GM18873 (cell line): Measurements from ENCODE around the gene SLC9A9.
A peak's percentile ranks its signal among the peaks of the same experiment; 100 is the strongest.

ENCODE experiments used
- ATAC-seq: cut with Tn5 transposase; IDR thresholded peaks from one replicate; pipeline ENCODE4 v1.9.1; 2021; ENCODE audit warnings: mild to moderate bottlenecking, moderate library complexity, moderate number of reproducible peaks; ENCODE audit not compliant: unreplicated experiment, low FRiP score

Gene SLC9A9

DNA sequence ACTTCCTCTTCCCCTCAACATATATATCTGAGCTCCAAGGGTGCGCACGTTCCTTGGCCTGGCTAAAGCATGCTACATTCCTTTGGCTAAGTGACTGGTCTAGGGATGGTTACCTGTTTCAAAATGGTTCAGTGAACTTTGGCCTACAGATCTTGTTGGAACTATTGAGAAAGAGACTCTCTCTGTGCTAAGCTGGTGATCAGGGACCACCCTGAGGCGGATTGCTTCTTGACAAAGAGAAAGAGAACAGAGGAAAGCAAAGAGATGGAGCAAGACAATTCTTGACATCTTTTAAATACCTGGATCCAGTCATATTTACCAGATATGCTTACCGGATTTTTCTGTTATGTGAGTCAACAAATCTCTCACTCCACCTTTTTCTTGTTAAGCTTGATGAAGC, 605.6 kb downstream of the SLC9A9 start:
- ATAC-seq, result no peak

DNA sequence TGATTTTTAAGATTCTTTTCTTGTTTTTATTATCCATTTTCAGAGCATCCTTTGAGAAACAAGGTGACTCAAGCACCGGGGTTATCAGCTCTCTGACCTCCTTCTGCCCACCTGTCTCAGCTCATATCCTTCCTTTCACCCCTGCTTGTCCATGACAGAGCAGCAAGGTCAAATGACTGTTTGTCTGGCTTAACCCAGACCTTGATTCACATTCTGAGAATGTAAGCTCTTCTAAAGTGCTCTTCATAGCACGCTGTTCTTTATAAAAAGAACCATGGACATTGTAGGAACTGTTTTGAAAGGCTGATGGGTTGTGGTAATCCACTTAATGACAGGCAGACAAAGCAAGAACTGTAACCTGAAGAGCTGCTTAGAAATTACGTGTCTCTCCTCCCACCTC, 606.2 kb downstream of the SLC9A9 start:
- no peak for ATAC-seq

- ATAC-seq, result no peak
These were observed 606.8 kb downstream of the SLC9A9 start for GRCh38 chr3:143241481-143241951.

DNA sequence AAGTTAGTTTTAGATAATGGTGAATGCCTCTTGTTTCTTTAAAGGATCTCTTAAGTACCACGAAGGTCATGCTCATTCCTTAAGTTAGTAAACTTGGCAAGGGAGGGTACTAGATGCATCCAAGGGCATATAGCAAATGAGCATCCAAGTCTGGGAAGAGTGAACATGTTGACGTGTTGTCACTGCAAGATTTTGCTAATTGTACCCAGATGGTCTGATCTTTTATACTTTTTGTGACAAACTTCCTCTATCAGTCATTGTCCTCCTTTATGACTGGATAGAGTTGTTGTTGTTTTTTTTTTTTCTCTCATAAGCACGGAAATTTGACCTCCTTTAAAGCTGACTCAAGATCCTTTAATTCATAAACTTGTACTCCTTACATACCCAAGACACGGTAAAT, 607.4 kb downstream of the SLC9A9 start:
- no peak for ATAC-seq

DNA sequence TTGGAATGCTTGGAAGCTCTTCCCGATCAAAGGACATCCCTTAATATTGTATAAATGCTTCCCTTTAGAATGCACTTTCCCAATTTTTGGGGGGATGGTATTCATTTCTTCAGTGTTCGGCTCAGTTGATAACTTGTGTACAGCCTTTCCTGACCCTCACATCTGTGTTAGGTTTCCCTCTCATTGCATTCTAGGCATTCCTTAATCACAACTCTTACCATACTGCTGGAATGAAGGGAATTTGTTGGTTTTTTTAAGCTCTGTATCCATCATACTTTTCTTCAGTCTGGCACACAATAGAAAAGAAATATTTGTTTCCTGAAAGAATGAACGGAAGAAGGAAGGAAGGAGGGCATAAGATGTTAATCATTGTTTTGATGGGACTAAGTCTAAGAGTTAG, 609.2 kb downstream of the SLC9A9 start:
- ATAC-seq, result no peak

- ATAC-seq, result no peak
These were observed 611.1 kb downstream of the SLC9A9 start for GRCh38 chr3:143237077-143237627.

- ATAC-seq, result no peak
These were observed 611.9 kb downstream of the SLC9A9 start for GRCh38 chr3:143236226-143236964.

GRCh38 chr3:143235614-143236204, 612.6 kb downstream of the SLC9A9 start:
- ATAC-seq, result no peak

DNA sequence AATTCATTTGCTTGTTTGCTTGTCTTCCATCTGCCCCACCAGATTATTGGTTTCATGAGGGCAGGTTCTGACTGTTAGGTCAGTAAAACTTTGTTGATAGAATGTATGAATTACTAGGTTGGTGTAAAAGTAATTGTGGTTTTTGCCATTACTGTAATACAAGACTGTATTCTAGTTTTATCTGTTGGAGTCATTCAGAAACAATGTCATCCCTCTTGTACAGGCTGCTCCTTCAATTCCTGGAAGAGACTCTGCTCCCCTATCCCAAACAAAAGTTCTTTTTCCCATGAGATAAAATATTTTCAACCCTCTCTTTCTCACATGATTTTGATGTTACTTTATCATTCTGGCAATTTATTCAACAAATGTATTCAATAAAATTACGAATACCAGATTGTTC, 613.7 kb downstream of the SLC9A9 start:
- ATAC-seq, result no peak

DNA sequence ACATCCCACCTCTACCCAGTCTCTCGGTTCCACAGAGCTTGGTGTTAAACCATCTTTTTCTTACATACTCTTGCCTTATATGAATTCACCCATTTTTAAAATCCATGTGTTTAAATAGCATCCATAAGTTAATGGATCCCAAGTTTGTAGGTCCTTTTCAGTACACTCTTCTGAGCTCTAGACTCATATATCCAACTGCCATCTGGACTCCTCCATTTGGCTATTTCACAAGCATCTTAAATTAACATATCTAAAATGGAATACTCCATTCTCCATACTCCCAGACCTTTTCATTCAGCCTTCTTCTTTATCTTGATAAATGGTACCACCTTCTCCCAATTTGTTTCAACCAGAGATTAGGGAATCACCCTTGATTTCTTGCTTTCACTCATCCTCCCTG, 615.3 kb downstream of the SLC9A9 start:
- ATAC-seq, result no peak

DNA sequence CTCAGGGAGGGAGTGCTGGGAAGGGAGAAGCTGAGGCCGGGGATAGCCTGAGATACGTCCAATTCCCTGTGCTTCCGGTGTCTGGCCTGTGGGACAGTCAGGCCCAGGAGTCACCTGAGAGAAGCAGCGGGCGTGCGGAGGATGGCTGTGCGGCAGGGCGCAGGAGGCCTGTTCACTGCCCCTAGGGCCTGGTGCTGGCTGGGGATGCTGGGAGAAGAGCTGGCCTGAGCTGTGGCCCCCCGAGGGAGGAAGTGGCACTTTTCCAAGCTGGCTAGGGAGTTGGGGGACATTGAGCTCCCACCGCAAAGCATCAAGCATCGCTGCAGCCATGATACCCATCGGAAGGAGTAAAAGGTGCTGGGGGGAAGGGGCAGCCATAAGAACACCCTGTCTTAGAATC, 619.9 kb downstream of the SLC9A9 start:
- no peak for ATAC-seq

- no peak for ATAC-seq
These were observed 621.5 kb downstream of the SLC9A9 start for GRCh38 chr3:143226678-143227291.

DNA sequence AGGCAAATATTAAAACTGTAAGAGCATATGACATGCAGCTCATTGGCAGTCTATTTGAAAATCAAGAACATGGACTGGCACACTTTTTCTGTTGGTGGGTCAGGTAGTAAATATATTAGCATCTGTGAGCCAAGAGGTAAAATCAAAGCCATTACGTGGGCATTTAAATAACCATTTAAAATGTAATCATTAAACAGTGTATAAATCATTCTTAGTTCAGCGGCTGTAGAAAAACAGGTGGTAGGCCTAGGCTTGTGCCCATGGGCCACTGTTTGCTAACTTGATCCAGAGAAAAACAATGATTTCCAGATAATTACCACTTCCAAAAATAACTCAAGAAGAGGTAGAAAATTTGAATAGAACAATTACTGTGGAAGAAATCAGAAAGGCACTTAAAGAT, 623.6 kb downstream of the SLC9A9 start:
- ATAC-seq, result no peak

- ATAC-seq, result no peak
These were observed 625.3 kb downstream of the SLC9A9 start for GRCh38 chr3:143222981-143223380.

DNA sequence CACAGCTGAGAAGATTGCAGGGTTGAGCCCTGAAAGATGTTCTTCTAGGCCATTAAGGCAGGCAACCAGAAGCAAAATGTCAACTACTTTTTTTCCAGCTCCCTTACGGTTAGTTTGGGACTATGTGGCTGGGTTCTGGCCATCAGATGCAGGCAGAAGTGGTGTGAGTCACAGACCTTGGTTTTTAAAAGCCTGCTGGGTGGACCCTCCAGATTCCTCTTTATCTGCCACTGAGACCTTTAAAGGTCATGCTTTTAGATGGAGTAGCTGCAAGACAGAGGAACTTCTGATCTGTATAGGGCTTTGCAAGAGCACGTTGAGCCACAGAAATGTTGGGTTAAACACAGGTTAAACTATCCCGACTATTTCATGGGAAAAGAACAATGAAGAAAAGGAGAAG, 625.8 kb downstream of the SLC9A9 start:
- ATAC-seq, result no peak

DNA sequence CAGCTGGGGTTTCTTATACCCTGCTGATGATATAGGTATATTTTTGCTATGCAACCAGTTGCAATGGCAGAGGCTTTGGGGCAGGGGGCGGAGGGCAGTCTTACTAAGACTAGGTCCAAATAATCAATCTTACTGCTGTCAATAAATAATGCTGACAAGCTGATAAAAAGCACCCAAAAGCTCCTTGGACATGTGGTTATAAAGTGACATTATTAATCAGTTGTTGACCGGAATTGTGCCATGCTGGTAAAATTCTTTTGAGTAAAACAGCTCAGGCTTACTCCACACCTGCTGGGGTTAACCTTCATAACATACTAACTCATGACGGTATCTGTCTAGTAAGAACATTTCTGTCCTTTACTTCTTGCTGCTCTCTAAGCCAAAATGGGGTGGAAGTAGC, 626.8 kb downstream of the SLC9A9 start:
- ATAC-seq, result no peak

GRCh38 chr3:143220741-143221140, 627.5 kb downstream of the SLC9A9 start:
- ATAC-seq, result peak; percentile 45

GRCh38 chr3:143218166-143218835, 630.0 kb downstream of the SLC9A9 start:
- ATAC-seq, result no peak

DNA sequence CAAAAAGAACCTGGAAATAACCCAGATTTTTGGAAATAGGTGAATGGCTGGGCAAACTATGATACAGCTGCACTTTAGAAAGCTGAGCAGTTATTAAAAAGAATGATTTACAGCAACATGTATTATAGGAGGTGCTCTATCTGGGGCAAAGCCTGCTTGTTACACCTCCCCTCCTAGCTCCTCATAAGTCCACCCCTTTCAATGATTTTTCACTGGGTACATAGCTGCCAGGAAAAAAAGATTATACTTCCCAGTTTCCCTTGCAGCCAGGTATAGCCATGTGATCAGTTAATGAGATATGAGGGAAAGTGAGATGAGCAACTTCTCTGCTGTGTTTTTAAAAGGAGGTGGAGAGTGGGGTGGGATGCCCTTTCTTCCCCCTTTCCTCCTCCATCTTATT, 631.0 kb downstream of the SLC9A9 start:
- ATAC-seq, result no peak

GRCh38 chr3:143216709-143217182, 631.5 kb downstream of the SLC9A9 start:
- ATAC-seq, result no peak
